ENCODE data around the gene HBP1. TPM values are rescaled to one million over a fixed set of nuclear protein-coding genes. Genes with fewer than 3 reads are reported as not detected.

Gene HBP1
- total RNA-seq, 1 donor from 2014 or later: 121 TPM

DNA sequence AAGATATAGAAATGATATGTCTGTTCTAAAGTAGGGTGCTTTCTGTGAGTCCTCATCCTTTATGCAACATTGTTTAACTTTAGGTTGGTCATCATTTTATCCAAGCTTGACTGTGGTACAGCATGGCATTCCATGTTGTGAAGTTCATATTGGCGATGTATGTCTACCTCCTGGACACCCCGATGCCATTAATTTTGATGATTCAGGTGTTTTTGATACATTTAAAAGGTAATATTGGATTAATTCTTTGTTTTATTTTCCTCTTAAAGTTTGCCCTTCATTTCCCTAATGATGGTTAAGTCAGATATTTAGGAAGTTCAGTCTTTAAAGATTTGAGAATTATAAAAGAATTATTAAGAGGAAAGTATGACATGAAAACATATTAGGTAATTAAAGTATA lies 21.3 kb downstream of the HBP1 start:
- Histone ChIP-seq H3K27me3 (no peaks in the 10 kb centered on the region), H3K36me3 (peaks cover 10% of the 10 kb centered on the region), H3K4me2 (no peak overlapping the region), H2AFZ (replicated peaks) (no peak overlapping the region), H3K4me1 (no peaks in the 10 kb centered on the region), H3K9me3 (ENCODE audit: low read depth) (no peaks in the 10 kb centered on the region), H3K4me3 (no peak overlapping the region), H3K9ac (no peak overlapping the region), H3F3A (ENCODE audit: low read depth) (no peaks in the 10 kb centered on the region), H3K79me2 (ENCODE audit: low read depth) (no peaks in the 10 kb centered on the region), H3K27ac (no peak overlapping the region), H4K20me1 (ENCODE audit: low read depth) (no peaks in the 10 kb centered on the region)
- Mint-ChIP-seq H3K4me3 (no peak overlapping the region), H3K9me3 (no peaks in the 10 kb centered on the region), H3K27ac (no peak overlapping the region), H3K27me3 (ENCODE audit: insufficient read depth, low read depth) (no peaks in the 10 kb centered on the region), H3K36me3 (peaks cover 36% of the 10 kb centered on the region), H3K4me1 (no peaks in the 10 kb centered on the region)
- no peak for DNase-seq (ENCODE audit: low spot score)
- TF ChIP-seq EZH2phosphoT487 (IDR thresholded peaks at IDR 0.05) (no peak), EZH2 (IDR thresholded peaks at IDR 0.05) (no peak)
- TF ChIP-seq, protein P1, sequence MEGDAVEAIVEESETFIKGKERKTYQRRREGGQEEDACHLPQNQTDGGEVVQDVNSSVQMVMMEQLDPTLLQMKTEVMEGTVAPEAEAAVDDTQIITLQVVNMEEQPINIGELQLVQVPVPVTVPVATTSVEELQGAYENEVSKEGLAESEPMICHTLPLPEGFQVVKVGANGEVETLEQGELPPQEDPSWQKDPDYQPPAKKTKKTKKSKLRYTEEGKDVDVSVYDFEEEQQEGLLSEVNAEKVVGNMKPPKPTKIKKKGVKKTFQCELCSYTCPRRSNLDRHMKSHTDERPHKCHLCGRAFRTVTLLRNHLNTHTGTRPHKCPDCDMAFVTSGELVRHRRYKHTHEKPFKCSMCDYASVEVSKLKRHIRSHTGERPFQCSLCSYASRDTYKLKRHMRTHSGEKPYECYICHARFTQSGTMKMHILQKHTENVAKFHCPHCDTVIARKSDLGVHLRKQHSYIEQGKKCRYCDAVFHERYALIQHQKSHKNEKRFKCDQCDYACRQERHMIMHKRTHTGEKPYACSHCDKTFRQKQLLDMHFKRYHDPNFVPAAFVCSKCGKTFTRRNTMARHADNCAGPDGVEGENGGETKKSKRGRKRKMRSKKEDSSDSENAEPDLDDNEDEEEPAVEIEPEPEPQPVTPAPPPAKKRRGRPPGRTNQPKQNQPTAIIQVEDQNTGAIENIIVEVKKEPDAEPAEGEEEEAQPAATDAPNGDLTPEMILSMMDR (IDR thresholded peaks at IDR 0.05): no peak

DNA sequence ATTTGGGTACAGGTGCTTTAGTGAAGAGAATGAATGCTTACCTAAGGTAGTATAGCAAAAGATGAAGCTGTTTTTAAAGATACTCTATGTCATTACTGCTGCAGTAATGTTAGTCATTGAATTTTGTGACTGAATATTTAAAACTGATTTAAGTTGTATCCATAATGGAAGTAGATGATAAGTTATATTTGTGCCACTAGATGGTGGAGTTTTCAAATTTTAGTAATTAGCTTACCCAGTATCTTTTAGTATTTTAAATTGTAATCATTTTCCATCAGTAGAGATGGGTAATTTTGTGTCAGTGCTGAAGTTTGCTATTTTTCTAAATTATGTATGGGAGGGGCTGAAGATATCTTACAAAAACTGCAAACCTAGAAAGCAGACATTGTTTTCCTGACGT lies 25.2 kb downstream of the HBP1 start:
- Histone ChIP-seq H3K27ac (no peak overlapping the region), H3K9me3 (ENCODE audit: low read depth) (no peaks in the 10 kb centered on the region), H4K20me1 (ENCODE audit: low read depth) (no peaks in the 10 kb centered on the region), H2AFZ (replicated peaks) (no peak overlapping the region), H3K4me2 (no peak overlapping the region), H3K36me3 (no peaks in the 10 kb centered on the region), H3F3A (ENCODE audit: low read depth) (no peaks in the 10 kb centered on the region), H3K79me2 (ENCODE audit: low read depth) (no peaks in the 10 kb centered on the region), H3K4me1 (no peaks in the 10 kb centered on the region), H3K27me3 (no peaks in the 10 kb centered on the region), H3K4me3 (no peak overlapping the region), H3K9ac (no peak overlapping the region)
- no peaks in the 10 kb centered on the region for H3K9me3 Mint-ChIP-seq
- H3K27me3 Mint-ChIP-seq (ENCODE audit: insufficient read depth, low read depth): no peaks in the 10 kb centered on the region
- no peak overlapping the region for H3K27ac Mint-ChIP-seq
- no peak for DNase-seq (ENCODE audit: low spot score)
- TF ChIP-seq, protein P1 (IDR thresholded peaks at IDR 0.05): no peak
- TF ChIP-seq EZH2phosphoT487 (IDR thresholded peaks at IDR 0.05): no peak
- TF ChIP-seq EZH2 (IDR thresholded peaks at IDR 0.05): no peak
- H3K36me3 Mint-ChIP-seq: peaks cover 26% of the 10 kb centered on the region
- no peak overlapping the region for H3K4me3 Mint-ChIP-seq
- no peaks in the 10 kb centered on the region for H3K4me1 Mint-ChIP-seq

DNA sequence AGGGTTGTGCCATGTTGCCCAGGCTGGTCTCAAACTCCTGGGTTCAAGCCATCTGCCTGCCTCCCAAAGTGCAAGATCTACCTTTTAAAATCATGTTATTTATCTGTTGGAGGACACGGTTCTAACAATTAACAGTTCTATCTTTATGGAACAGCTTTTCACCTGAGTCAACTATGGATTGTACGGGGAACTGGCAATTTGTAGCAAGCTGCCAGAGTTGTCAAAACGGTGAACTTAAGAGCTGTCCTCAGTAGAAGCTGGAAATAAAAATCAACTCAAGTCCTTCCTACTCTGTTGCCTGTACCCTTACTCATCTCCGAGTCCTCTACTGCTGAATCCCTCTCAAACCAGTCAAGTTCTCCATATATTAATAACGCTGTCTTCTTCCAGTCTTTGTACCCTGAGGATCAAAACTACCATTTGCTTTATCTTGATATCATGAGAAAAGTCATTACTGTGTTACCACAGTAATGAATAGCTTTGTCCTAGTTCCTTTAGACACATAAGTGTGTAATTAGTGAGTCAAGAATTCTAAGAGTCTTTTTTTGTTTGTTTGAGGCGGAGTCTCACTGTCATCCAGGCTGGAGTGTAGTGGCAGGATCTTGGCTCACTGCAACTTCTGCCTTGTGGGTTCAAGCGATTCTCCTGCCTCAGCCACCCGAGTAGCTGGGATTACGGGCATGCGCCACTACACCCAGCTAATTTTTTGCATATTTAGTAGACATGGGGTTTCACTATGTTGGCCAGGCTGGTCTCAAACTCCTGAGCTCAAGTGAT lies 28.2 kb downstream of the HBP1 start:
- Histone ChIP-seq H3K36me3 (no peaks in the 10 kb centered on the region), H3K27me3 (no peaks in the 10 kb centered on the region)

DNA sequence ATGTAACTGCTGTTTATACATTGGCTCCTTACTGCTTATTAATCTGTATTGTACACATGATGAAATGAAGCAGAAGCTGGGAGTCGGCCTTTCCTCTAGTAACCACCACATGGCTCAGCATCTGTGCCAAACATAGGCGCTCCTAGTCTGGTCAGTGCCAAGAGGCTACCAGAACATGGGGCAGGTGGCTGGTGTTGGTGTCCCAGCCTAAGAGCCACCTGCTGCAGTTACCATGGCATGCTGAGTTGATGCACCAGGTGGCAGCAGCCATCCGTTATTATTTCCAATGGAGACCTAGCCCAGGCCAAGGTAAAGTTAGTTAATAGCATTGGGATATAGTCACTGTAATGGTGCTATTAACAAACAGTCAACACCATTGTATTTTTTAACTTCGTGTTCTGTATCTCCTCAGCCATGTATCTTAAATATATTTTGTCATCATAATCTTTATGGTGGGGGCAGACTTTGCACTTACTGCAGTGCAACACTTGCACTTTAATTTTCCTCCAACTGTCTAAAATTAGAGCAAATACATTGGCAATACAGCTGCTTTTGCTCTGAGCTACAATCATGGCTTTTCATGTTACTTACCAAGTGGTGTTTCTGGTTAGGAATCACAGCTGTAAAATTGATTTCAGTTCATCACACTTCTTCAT lies 33.1 kb downstream of the HBP1 start:
- Histone ChIP-seq H3K9ac (no peak overlapping the region), H2AFZ (replicated peaks) (no peak overlapping the region), H4K20me1 (ENCODE audit: low read depth) (no peaks in the 10 kb centered on the region), H3K36me3 (peaks cover 13% of the 10 kb centered on the region), H3K79me2 (ENCODE audit: low read depth) (no peaks in the 10 kb centered on the region), H3K27ac (no peak overlapping the region), H3K4me1 (no peaks in the 10 kb centered on the region), H3K9me3 (ENCODE audit: low read depth) (no peaks in the 10 kb centered on the region), H3F3A (ENCODE audit: low read depth) (no peaks in the 10 kb centered on the region), H3K4me3 (no peak overlapping the region), H3K27me3 (no peaks in the 10 kb centered on the region), H3K4me2 (no peak overlapping the region)
- H3K4me1 Mint-ChIP-seq: no peaks in the 10 kb centered on the region
- H3K4me3 Mint-ChIP-seq: no peak overlapping the region
- no peaks in the 10 kb centered on the region for H3K9me3 Mint-ChIP-seq
- peaks cover 35% of the 10 kb centered on the region for H3K36me3 Mint-ChIP-seq
- no peak overlapping the region for H3K27ac Mint-ChIP-seq
- H3K27me3 Mint-ChIP-seq (ENCODE audit: insufficient read depth, low read depth): no peaks in the 10 kb centered on the region
- TF ChIP-seq EZH2 (IDR thresholded peaks at IDR 0.05): no peak
- TF ChIP-seq, protein P1 (IDR thresholded peaks at IDR 0.05): peak; percentile 56
- peak; percentile 45 for DNase-seq (ENCODE audit: low spot score)

More for the DNA sequence above, 28.2 kb downstream of the HBP1 start:
- Histone ChIP-seq H3K4me2 (no peak overlapping the region), H4K20me1 (ENCODE audit: low read depth) (no peaks in the 10 kb centered on the region), H3K4me1 (no peaks in the 10 kb centered on the region), H3K4me3 (no peak overlapping the region), H3F3A (ENCODE audit: low read depth) (no peaks in the 10 kb centered on the region), H3K27ac (no peak overlapping the region), H3K79me2 (ENCODE audit: low read depth) (no peaks in the 10 kb centered on the region), H3K9ac (no peak overlapping the region), H2AFZ (replicated peaks) (no peak overlapping the region), H3K9me3 (ENCODE audit: low read depth) (no peaks in the 10 kb centered on the region)
- no peaks in the 10 kb centered on the region for H3K4me1 Mint-ChIP-seq
- no peak for TF ChIP-seq EZH2phosphoT487 (IDR thresholded peaks at IDR 0.05)
- H3K4me3 Mint-ChIP-seq: no peak overlapping the region
- H3K36me3 Mint-ChIP-seq: peaks cover 25% of the 10 kb centered on the region
- DNase-seq (ENCODE audit: low spot score): no peak
- no peaks in the 10 kb centered on the region for H3K9me3 Mint-ChIP-seq
- no peak overlapping the region for H3K27ac Mint-ChIP-seq
- H3K27me3 Mint-ChIP-seq (ENCODE audit: insufficient read depth, low read depth): no peaks in the 10 kb centered on the region
